ENCODE measurements around the gene HNRNPAB.

Gene HNRNPAB

DNA sequence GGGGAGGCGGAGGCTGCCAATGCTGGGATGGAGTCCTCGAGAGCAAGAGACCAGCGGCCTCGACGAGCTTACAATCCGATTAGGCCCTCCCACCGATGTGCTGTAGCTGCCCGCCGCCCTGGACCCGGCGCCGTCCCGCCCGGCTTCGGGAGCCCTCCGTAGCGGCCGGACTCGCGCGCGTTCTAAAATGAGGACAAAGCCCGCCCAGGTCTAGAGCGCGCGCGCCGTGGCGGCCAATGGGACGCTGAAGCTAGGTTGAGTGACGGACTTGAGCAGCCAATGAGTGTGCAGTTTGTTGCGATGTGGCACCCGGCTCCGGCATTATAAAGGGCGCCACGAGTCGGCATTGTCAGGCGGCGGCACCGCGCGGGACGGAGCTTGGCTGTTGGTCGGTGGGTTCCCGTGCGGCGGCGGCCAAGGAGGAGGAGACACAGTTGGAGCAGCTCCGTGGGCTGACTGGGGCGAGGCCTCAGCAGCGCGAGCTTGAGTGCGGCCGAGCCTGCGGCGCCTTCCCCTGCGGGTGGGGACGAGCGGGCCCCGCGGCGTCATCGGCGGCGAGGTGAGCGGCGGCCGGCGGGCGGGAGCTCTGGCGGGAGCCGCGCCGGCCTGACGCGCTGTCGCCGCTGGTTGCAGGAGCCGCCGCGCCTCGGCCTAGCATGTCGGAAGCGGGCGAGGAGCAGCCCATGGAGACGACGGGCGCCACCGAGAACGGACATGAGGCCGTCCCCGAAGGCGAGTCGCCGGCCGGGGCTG, at the start of gene HNRNPAB:
TSS of gene HNRNPAB (plus strand) at position 352 of the 753 bp plus-strand sequence. CDS start at position 657, 305 bp downstream.
- H3K36me3 ChIP-seq (ENCODE audit: insufficient read depth, low read length) = peaks cover 40% of the 10 kb centered on the region

DNA sequence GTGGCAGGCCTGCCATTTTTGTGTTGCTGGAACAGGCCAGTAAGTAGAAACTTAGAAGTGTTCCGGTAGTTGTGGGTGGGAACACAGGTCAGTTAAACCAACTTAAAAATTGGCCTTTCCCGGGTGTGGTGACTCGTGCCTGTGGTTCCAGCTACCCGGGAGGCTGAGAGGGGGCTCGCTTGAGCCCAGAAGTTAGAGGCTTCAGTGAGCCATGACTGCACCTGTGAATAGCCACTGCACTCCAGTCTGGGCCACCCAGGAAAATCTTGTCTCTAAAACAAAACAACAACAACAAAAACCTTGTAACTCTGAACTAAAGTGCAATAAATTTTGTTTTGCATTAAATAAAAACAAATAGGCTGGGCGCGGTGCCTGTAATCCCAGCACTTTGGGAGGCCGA, 49.3 kb upstream of the HNRNPAB start:
- Histone ChIP-seq H4K20me1 (ENCODE audit: insufficient read depth, low read length, poor library complexity, severe bottlenecking) (peaks cover 13% of the 10 kb centered on the region), H3K9me2 (replicated peaks; ENCODE audit: low read depth, low read length) (no peaks in the 10 kb centered on the region), H3K4me2 (ENCODE audit: low read depth, low read length, poor library complexity, severe bottlenecking) (no peak overlapping the region), H3K27me3 (ENCODE audit: insufficient read depth, low read length, poor library complexity, severe bottlenecking) (no peaks in the 10 kb centered on the region), H3K4me3 (ENCODE audit: low read length, poor library complexity, severe bottlenecking) (no peak overlapping the region), H3F3A (ENCODE audit: low read depth) (no peaks in the 10 kb centered on the region), H3K79me2 (ENCODE audit: insufficient read depth, low read length) (peaks cover 19% of the 10 kb centered on the region), H3K9me3 (ENCODE audit: insufficient read depth, low read depth, low read length) (no peaks in the 10 kb centered on the region), H3K9ac (ENCODE audit: low read depth, low read length, poor library complexity, severe bottlenecking) (no peak overlapping the region), H3K4me1 (ENCODE audit: insufficient read depth, low read length, poor library complexity, severe bottlenecking) (peaks cover 7% of the 10 kb centered on the region), H2AFZ (ENCODE audit: low read length) (no peak overlapping the region), H3K36me3 (ENCODE audit: insufficient read depth, low read length) (no peaks in the 10 kb centered on the region)
- TF ChIP-seq EZH2phosphoT487 (IDR thresholded peaks at IDR 0.05; ENCODE audit: borderline replicate concordance) = no peak
- TF ChIP-seq, protein P1, sequence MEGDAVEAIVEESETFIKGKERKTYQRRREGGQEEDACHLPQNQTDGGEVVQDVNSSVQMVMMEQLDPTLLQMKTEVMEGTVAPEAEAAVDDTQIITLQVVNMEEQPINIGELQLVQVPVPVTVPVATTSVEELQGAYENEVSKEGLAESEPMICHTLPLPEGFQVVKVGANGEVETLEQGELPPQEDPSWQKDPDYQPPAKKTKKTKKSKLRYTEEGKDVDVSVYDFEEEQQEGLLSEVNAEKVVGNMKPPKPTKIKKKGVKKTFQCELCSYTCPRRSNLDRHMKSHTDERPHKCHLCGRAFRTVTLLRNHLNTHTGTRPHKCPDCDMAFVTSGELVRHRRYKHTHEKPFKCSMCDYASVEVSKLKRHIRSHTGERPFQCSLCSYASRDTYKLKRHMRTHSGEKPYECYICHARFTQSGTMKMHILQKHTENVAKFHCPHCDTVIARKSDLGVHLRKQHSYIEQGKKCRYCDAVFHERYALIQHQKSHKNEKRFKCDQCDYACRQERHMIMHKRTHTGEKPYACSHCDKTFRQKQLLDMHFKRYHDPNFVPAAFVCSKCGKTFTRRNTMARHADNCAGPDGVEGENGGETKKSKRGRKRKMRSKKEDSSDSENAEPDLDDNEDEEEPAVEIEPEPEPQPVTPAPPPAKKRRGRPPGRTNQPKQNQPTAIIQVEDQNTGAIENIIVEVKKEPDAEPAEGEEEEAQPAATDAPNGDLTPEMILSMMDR (conservative IDR thresholded peaks at IDR 0.05; ENCODE audit: low read length) = no peak

More for the DNA sequence above, at the start of gene HNRNPAB:
- peaks cover 42% of the 10 kb centered on the region for H4K20me1 ChIP-seq (ENCODE audit: insufficient read depth, low read length, poor library complexity, severe bottlenecking)
- H3K27me3 ChIP-seq (ENCODE audit: insufficient read depth, low read length, poor library complexity, severe bottlenecking) = no peaks in the 10 kb centered on the region
- H3F3A ChIP-seq (ENCODE audit: low read depth) = no peaks in the 10 kb centered on the region
- peak within 1 kb of the TSS; percentile 86 for H3K9ac ChIP-seq (ENCODE audit: low read depth, low read length, poor library complexity, severe bottlenecking)
- peak within 1 kb of the TSS; percentile 98 for H3K4me2 ChIP-seq (ENCODE audit: low read depth, low read length, poor library complexity, severe bottlenecking)
- TF ChIP-seq, protein P1 (conservative IDR thresholded peaks at IDR 0.05; ENCODE audit: low read length) = no peak
- H3K4me1 ChIP-seq (ENCODE audit: insufficient read depth, low read length, poor library complexity, severe bottlenecking) = peaks cover 13% of the 10 kb centered on the region
- H2AFZ ChIP-seq (ENCODE audit: low read length) = peak within 1 kb of the TSS; percentile 73; the same call in 1 of the 2 replicates
- no peaks in the 10 kb centered on the region for H3K9me3 ChIP-seq (ENCODE audit: insufficient read depth, low read depth, low read length)
- H3K79me2 ChIP-seq (ENCODE audit: insufficient read depth, low read length) = peaks cover 60% of the 10 kb centered on the region
- H3K9me2 ChIP-seq (replicated peaks; ENCODE audit: low read depth, low read length) = no peaks in the 10 kb centered on the region
- peak within 1 kb of the TSS; percentile 90 for H3K4me3 ChIP-seq (ENCODE audit: low read length, poor library complexity, severe bottlenecking)

DNA sequence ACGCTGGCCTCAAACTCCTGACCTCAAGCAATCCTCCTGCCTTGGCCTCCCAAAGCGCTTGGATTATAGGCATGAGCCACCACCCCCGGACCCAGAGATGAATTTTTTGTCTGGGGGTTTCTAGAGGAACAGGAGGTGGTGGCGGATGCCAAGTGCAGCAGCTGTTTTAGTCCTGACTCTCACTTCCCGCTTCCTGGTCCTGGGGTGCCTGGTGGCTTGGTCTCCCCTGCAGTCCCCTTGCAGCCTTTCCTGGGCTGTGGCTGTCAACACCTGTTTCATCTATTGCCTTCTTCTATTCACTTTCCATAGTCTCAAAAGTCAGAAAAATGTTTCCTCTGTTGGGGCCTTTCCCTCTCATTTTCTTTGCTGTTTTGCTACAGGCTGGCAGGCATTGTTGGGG, 44.2 kb upstream of the HNRNPAB start:
- Histone ChIP-seq H3K79me2 (ENCODE audit: insufficient read depth, low read length) (no peaks in the 10 kb centered on the region), H3K27me3 (ENCODE audit: insufficient read depth, low read length, poor library complexity, severe bottlenecking) (no peaks in the 10 kb centered on the region), H3K9me3 (ENCODE audit: insufficient read depth, low read depth, low read length) (no peaks in the 10 kb centered on the region), H3F3A (ENCODE audit: low read depth) (no peaks in the 10 kb centered on the region), H2AFZ (ENCODE audit: low read length) (no peak overlapping the region), H3K36me3 (ENCODE audit: insufficient read depth, low read length) (no peaks in the 10 kb centered on the region), H4K20me1 (ENCODE audit: insufficient read depth, low read length, poor library complexity, severe bottlenecking) (no peaks in the 10 kb centered on the region), H3K4me1 (ENCODE audit: insufficient read depth, low read length, poor library complexity, severe bottlenecking) (no peaks in the 10 kb centered on the region), H3K4me2 (ENCODE audit: low read depth, low read length, poor library complexity, severe bottlenecking) (no peak overlapping the region), H3K9ac (ENCODE audit: low read depth, low read length, poor library complexity, severe bottlenecking) (no peak overlapping the region), H3K9me2 (replicated peaks; ENCODE audit: low read depth, low read length) (no peaks in the 10 kb centered on the region), H3K4me3 (ENCODE audit: low read length, poor library complexity, severe bottlenecking) (no peak overlapping the region)
- TF ChIP-seq EZH2phosphoT487 (IDR thresholded peaks at IDR 0.05; ENCODE audit: borderline replicate concordance) = no peak
- TF ChIP-seq, protein P1 (conservative IDR thresholded peaks at IDR 0.05; ENCODE audit: low read length) = no peak
